Small intestine (tissue), 7 donors: ENCODE results near the gene SEC22C. TPM values are rescaled to one million over a fixed set of nuclear protein-coding genes. Genes with fewer than 3 reads are reported as not detected.

Source experiments
- DNase-seq, 2 donors: peaks; one replicate each; pipeline versions ENCODE4 v3.0.0 to v3.0.0-alpha.2; 2013
- FAIRE-seq: peaks from 2 replicates; lab custom pipeline; 2012; peaks lifted over from hg19 to GRCh38; lab: Jason Lieb, UNC
- H3K27ac ChIP-seq, 3 donors: one replicate each; pipeline ENCODE4 v1.5.1; 2013; ENCODE audit warnings: low read length in 2 of 3, mild to moderate bottlenecking in 2 of 3, control low read depth in 1 of 3, inconsistent platforms in 1 of 3, low read depth in 1 of 3, moderate library complexity in 1 of 3
- H3K27me3 ChIP-seq, 3 donors: one replicate each; pipeline ENCODE4 v1.6.1; 2013; ENCODE audit warnings: low read length in 3 of 3, inconsistent platforms in 1 of 3; ENCODE audit not compliant: control insufficient read depth in 3 of 3, insufficient read depth in 3 of 3
- H3K36me3 ChIP-seq, 3 donors: one replicate each; pipeline ENCODE4 v1.6.1; 2013; ENCODE audit warnings: low read length in 3 of 3, inconsistent platforms in 1 of 3, low read depth in 1 of 3, mild to moderate bottlenecking in 1 of 3, moderate library complexity in 1 of 3; ENCODE audit not compliant: control insufficient read depth in 3 of 3, insufficient read depth in 2 of 3
- H3K4me1 ChIP-seq, 3 donors: one replicate each; pipeline ENCODE4 v1.6.1; 2013; ENCODE audit warnings: low read length in 2 of 3, inconsistent platforms in 1 of 3, low read depth in 1 of 3, mild to moderate bottlenecking in 1 of 3, moderate library complexity in 1 of 3; ENCODE audit not compliant: control insufficient read depth in 3 of 3, insufficient read depth in 2 of 3
- H3K4me3 ChIP-seq, 3 donors: one replicate each; pipeline ENCODE4 v1.5.1; 2013; ENCODE audit warnings: low read length in 3 of 3, control low read depth in 1 of 3, inconsistent platforms in 1 of 3, low read depth in 1 of 3, mild to moderate bottlenecking in 1 of 3, moderate library complexity in 1 of 3
- H3K9me3 ChIP-seq, 2 donors: one replicate each; pipeline ENCODE4 v1.6.1; 2013; ENCODE audit warnings: low read depth in 1 of 2, low read length in 1 of 2; ENCODE audit not compliant: control insufficient read depth in 2 of 2, insufficient read depth in 1 of 2
- WGBS, 3 donors: extraction: QIAGEN DNeasy Blood & Tissue Kit; methylation state at CpG; one replicate each; pipeline ENCODE4 v1.1.7; 2013; 5-methylcytosine and 5-hydroxymethylcytosine counted together
- polyA plus RNA-seq, 4 donors: library from polyadenylated mRNA; stranded (reverse) in 3 of 4; unstranded in 1 of 4; fragments of 200-250 nt in 3 of 4; fragments of 120-200 nt in 1 of 4; gene quantifications; one replicate each; pipeline versions ENCODE4 v1.2.1 to v1.2.3, GENCODE V29; 2013
- donor health status: healthy with polysubstance abuse.
- donor health status: control.
- donor health status: control.
- donor health status: Bipolar disorder and iron deficiency.
- donor health status: healthy.

Gene SEC22C
- polyA plus RNA-seq, 4 donors: 24.1 to 49.9 (median 39.5) TPM

DNA sequence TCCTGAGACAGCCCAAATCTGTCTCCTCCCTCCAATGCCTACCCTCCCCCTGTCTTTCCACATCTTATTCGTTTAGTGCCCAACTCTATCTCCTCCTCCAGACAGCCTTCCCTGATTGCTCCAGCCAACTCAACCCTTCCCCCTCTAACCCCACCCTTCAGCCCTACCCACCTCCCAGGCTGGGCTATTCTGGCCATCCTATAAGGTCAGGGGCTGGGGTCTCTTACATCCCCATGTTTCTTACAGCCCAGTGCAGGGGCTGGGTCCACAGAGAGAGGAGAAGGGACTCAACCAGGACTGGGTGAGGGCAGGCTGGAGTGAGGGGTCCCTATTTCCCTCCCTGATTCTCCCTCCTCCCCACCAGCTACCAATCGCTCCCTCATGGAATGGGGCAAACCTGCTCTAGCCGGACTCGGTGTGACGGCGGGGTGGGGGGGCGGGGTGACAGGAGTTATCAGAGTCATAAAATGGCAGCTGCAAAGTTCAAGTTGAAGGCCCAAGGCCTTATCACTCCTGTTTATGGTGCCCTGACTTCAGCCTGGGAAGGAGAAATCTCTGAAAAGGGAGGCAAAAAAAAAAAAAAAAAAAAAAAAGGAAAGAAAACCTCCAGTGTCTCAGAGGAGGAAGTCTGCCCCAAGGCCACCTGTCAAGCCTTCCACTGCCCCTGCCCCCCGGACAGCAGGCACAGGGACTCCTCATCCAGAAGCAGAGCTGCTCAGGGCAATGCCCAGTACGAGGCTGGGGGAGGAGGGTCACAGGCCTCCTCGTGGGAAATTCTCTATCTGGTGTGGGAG lies 77.2 kb downstream of the SEC22C start:
- DNase-seq: peak; percentile 84 to 87
- FAIRE-seq: no peak
- Histone ChIP-seq H3K36me3 (peaks cover 0 to 29% (median 0%) of the 10 kb centered on the region in 3 donors), H3K4me1 (peaks cover under 1 to 71% (median 16%) of the 10 kb centered on the region in 3 donors), H3K27ac (peak overlapping the region; percentile 93 to 95 (median 95)), H3K27me3 (peaks cover 0 to 21% (median 2%) of the 10 kb centered on the region in 3 donors), H3K4me3 (peak overlapping the region in 2 of 3 donors; percentile 56 to 90), H3K9me3 (no peaks in the 10 kb centered on the region)
- 15 to 58% (median 40%) methylated on average over 10 of the region's 10 CpGs for WGBS, 3 donors

DNA sequence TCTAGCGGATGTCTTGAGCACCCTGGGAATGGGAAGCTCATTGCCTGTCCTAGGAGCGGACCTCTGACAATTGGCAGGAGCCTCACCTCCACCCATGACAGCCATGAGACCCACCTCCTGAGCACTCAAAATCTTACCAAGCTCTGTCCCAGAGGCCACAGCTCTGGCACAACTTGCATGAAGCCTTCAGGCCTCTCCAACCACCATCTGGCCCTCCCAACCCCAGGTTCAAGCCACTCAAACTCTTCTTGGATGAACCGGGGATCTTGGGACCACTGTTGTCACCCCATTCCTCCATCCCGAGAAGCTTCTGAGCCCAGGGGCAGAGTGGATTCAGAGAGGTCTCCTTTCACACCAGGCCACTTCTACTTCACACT lies 77.8 kb downstream of the SEC22C start:
- whole genome bisulfite sequencing, 3 donors: 55 to 68% (median 56%) methylated on average over 4 of the region's 4 CpGs
- Histone ChIP-seq H3K4me3 (peak overlapping the region in 2 of 3 donors; percentile 56 to 90), H3K27ac (peak overlapping the region; percentile 79 to 94 (median 93)), H3K4me1 (peaks cover 0 to 65% (median 10%) of the 10 kb centered on the region in 3 donors), H3K9me3 (no peaks in the 10 kb centered on the region), H3K27me3 (peaks cover 0 to 21% (median 2%) of the 10 kb centered on the region in 3 donors), H3K36me3 (peaks cover 0 to 23% (median 0%) of the 10 kb centered on the region in 3 donors)
- no peak for FAIRE-seq
- DNase-seq: peak in 1 of 2 donors; percentile 39

DNA sequence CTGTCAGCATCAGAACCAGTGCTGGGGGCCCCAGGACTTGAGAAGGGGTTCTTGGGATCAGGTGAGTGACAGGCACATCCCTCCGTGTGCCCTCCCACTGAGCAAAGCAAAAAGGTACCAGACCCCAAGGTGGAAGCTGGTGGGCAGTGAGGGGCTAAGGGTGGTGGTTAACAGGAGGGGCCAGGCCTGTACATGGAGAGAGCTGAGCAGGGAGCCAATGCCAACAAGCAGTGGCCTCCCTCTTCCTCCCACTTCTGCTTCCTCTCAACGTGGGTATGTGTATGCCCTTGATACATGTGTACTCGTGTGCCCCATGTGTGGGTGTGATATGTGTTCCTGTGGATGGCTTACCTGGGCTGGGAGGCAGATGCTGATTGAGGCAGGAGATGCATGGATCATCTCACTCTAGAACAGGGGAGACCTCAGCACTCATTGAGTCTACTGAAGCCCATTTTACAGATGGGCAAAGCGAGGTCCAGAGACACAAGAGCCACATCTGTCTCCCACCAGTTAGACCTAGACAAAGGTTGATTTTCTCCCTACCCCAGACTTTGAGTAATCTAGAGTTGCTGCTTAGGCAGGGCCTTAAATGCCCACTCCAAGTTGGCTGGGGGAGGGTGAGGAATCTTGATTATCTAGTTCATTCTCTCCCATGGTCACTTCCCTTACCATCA lies 78.4 kb downstream of the SEC22C start:
- Histone ChIP-seq H3K27ac (peak overlapping the region; percentile 79 to 94 (median 93)), H3K4me1 (peaks cover 0 to 60% (median 7%) of the 10 kb centered on the region in 3 donors), H3K9me3 (no peaks in the 10 kb centered on the region), H3K36me3 (peaks cover 0 to 22% (median 0%) of the 10 kb centered on the region in 3 donors), H3K4me3 (peak overlapping the region; percentile 50 to 90 (median 56)), H3K27me3 (peaks cover 0 to 21% (median 2%) of the 10 kb centered on the region in 3 donors)
- FAIRE-seq (no peak), DNase-seq (no peak)
- 22 to 56% (median 25%) methylated on average over 4 of the region's 4 CpGs for WGBS, 3 donors

DNA sequence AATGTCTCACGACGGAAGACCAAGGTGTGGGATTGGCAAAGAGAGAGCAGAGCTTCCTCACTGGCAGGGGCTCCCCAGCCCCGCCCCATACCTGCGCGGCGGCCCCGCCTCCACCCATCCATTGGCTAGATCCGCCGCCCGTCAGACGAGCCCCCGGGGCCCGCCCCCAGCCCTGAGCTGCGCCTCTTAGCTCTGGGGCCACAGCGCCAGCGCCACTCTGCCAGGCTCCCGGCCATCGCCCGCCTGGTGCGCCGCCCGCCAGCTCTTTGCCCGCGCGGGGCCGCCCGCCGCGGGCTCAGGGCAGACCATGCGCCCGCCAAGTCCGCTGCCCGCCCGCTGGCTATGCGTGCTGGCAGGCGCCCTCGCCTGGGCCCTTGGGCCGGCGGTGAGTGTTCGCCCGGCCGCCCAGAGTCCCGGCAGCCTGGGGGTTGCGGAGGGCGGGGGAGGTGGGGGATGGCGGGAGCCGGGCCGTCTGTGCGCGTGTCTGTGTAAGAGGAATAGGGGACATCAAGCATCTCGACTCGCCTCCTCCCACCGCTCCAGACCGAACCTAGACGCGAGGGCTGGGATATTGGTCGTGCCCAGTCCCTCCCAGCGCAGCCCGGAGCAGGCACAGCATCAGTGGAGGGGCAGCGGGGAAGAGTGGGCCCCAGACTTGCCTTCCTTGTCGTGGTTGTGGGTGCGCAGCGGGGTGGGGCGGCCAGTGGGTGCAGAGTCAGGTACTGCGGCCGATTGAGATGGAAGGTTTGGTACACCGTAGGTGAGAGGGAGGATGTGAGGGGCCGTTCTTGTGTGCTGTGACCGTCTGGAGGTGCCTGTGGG lies 79.1 kb downstream of the SEC22C start, which contains the start of gene VIPR1:
VIPR1 (plus strand) TSS at position 215 of the 822 bp plus-strand sequence; CDS start at position 308, 93 bp downstream.
- peaks cover 0 to 21% (median 2%) of the 10 kb centered on the region in 3 donors for H3K27me3 ChIP-seq
- peak within 1 kb of the TSS; percentile 50 to 90 (median 56) for H3K4me3 ChIP-seq
- peak; percentile 94 to 97 for DNase-seq
- H3K9me3 ChIP-seq: no peaks in the 10 kb centered on the region
- H3K27ac ChIP-seq: peak within 1 kb of the TSS; percentile 79 to 94 (median 93)
- WGBS, 3 donors: 4 to 8% (median 7%) methylated on average over 48 to 69 of the region's 69 CpGs
- H3K36me3 ChIP-seq: peaks cover 0 to 17% (median 0%) of the 10 kb centered on the region in 3 donors
- peaks cover 0 to 52% (median 4%) of the 10 kb centered on the region in 3 donors for H3K4me1 ChIP-seq
- no peak for FAIRE-seq

DNA sequence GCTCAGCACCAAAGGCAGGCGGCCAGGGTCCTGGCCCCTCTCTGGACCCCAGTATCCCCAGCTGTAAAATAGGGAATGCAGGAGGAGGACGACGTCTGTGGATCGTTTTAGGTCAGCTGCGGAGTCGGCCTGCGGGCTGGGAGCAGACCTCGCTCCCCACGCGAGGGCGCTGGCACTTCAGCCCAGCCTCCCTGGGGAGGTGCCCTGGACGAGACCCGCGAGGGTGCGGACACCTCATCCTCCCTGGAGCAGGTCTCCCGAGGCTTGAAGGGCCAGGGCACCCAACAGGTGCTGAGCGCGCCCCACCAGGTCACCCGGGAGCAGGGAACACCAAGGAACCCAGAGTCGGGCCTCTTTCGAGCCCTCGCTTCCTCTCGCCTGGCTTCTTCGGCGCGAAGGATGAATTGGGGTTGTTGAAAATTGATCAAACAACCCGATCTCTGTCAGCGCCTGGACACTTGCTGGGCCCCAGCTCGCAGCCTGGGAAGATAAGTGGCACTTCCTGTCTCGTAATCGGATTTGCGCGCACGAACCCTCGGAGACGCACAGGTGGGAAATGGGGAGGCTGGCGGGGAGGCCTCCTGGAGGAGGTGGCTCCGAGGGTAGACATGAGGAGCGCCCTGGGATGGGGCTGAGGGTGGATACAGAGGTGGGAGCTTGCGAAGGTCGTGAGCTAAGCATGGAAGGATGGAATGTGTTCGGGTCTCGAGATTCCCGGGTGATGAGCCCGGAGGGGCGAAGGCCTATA lies 79.9 kb downstream of the SEC22C start:
- H3K27ac ChIP-seq: peak overlapping the region; percentile 23 to 74 (median 58)
- WGBS, 3 donors: 1% methylated on average over 42 to 46 of the region's 46 CpGs
- H3K36me3 ChIP-seq: peaks cover 0 to 17% (median 0%) of the 10 kb centered on the region in 3 donors
- peaks cover 0 to 51% (median 4%) of the 10 kb centered on the region in 3 donors for H3K4me1 ChIP-seq
- peak; percentile 83 to 90 for DNase-seq
- no peaks in the 10 kb centered on the region for H3K9me3 ChIP-seq
- H3K27me3 ChIP-seq: peaks cover 0 to 21% (median 2%) of the 10 kb centered on the region in 3 donors
- H3K4me3 ChIP-seq: peak overlapping the region; percentile 18 to 90 (median 44)
- FAIRE-seq: no peak

DNA sequence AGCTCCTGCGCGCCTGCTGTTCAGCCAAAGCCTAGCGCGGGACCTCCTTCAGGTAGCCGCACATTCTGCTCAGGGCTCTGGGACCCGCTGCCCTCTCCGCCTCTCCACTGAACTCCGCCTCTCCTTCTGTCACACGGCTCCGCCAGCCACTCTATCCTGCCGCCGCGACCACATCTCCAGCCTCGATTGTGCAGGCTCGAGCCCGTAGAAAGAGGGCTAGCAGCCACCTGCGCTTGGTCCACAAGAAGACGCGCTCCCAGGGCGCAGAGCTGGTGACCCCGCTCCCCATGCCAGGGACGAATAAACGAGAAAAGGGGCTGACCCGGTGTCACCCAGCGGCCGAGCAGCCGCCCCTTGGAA lies 80.5 kb downstream of the SEC22C start:
- Histone ChIP-seq H3K4me3 (peak overlapping the region in 2 of 3 donors; percentile 44 to 90), H3K27me3 (peaks cover 0 to 21% (median 2%) of the 10 kb centered on the region in 3 donors), H3K36me3 (peaks cover 0 to 17% (median 0%) of the 10 kb centered on the region in 3 donors), H3K27ac (no peak overlapping the region), H3K4me1 (peaks cover 0 to 48% (median 4%) of the 10 kb centered on the region in 3 donors), H3K9me3 (no peaks in the 10 kb centered on the region)
- 4 to 7% (median 5%) methylated on average over 26 to 27 of the region's 27 CpGs for WGBS, 3 donors
- DNase-seq (no peak), FAIRE-seq (no peak)

DNA sequence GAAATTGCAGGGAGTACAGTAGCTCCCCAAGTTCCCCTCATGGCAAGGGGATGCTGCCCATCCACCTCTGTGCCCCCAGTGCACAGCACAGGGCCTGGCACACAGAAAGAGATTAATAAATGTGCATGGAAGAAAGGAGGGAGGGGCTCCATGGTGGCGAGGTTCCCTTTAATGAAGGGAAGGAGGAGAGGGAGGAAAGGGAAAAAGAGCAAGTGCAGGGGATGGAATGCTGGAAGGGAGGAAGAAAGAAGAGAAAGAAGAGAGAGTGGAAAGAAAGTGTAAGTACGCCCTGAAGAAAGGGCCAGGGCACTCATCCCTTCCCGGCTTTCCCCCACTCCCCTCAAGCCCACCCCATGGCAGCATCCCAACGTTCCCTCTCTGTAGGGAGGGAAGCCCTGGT lies 80.9 kb downstream of the SEC22C start:
- Histone ChIP-seq H3K4me1 (peaks cover 0 to 46% (median 3%) of the 10 kb centered on the region in 3 donors), H3K9me3 (no peaks in the 10 kb centered on the region), H3K27ac (no peak overlapping the region), H3K27me3 (peaks cover 0 to 21% (median 2%) of the 10 kb centered on the region in 3 donors), H3K36me3 (peaks cover 0 to 14% (median 0%) of the 10 kb centered on the region in 3 donors), H3K4me3 (no peak overlapping the region)
- DNase-seq (no peak), FAIRE-seq (no peak)
- 40 to 49% (median 49%) methylated on average over 4 of the region's 4 CpGs for WGBS, 3 donors
